ENCODE measurements around the gene RNU6-1. TPM values are rescaled to one million over a fixed set of nuclear protein-coding genes. Genes with fewer than 3 reads are reported as not detected.

The RNU6-1 gene
- total RNA-seq, 2 experiments from 2014 or later, result not detected

DNA sequence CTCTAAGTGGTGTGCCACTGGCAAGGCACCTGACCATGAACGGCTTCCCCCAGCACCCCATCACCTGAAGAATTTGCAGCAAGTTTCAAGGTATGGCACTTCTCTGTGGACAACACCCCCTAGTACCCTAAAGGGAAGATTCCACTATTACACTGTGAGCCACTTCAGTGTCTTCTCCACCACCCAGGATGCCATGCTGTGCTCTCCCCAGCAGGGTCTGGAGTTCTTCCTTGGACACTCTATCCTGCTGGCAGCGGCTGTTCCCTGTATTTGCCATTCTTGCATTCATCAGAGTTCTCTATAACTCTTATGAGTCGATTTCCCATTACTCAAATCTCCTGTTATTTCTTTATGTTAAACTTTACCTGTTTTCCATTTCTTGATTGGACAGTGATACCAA is 33.9 kb upstream of the RNU6-1 start:
- no peak overlapping the region for H3K4me2 ChIP-seq (ENCODE audit: low read length)
- ChIA-PET POLR2A (interaction anchor here (0.6 kb wide), 1 partner anchor 233 kb away, joined by 3 read pairs; no protein-coding TSS in a partner anchor), CTCF (ENCODE audit: unreplicated experiment) (no interaction called here)
- H3K4me3 ChIP-seq (ENCODE audit: low read depth, low read length, poor library complexity, severe bottlenecking), result no peak overlapping the region
- H3K4me1 ChIP-seq (ENCODE audit: insufficient read depth, low read length, poor library complexity, severe bottlenecking), result no peaks in the 10 kb centered on the region
- BruUV-seq (replicated peaks), result no TSS peak
- peaks cover 18% of the 10 kb centered on the region for H3K9me3 ChIP-seq (ENCODE audit: low read length)
- no peak overlapping the region for H3K27ac ChIP-seq (ENCODE audit: low read depth, low read length, poor library complexity, severe bottlenecking)
- H3K36me3 ChIP-seq (ENCODE audit: insufficient read depth, low read length), result no peaks in the 10 kb centered on the region
- intact Hi-C loops (cut with micrococcal nuclease; ENCODE audit: unreplicated experiment), result no loop called here
- no peaks in the 10 kb centered on the region for H4K20me1 ChIP-seq (ENCODE audit: insufficient read depth, low read length)
- H3K79me2 ChIP-seq (ENCODE audit: insufficient read depth, low read depth, low read length), result no peaks in the 10 kb centered on the region
- peaks cover 7% of the 10 kb centered on the region; the same call in 1 of the 2 replicates for H3K9me2 ChIP-seq (ENCODE audit: insufficient read depth, low read length)
- no peak overlapping the region for H2AFZ ChIP-seq (ENCODE audit: low read length)
- TF ChIP-seq, protein P1, sequence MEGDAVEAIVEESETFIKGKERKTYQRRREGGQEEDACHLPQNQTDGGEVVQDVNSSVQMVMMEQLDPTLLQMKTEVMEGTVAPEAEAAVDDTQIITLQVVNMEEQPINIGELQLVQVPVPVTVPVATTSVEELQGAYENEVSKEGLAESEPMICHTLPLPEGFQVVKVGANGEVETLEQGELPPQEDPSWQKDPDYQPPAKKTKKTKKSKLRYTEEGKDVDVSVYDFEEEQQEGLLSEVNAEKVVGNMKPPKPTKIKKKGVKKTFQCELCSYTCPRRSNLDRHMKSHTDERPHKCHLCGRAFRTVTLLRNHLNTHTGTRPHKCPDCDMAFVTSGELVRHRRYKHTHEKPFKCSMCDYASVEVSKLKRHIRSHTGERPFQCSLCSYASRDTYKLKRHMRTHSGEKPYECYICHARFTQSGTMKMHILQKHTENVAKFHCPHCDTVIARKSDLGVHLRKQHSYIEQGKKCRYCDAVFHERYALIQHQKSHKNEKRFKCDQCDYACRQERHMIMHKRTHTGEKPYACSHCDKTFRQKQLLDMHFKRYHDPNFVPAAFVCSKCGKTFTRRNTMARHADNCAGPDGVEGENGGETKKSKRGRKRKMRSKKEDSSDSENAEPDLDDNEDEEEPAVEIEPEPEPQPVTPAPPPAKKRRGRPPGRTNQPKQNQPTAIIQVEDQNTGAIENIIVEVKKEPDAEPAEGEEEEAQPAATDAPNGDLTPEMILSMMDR (conservative IDR thresholded peaks at IDR 0.05; ENCODE audit: low read length), result no peak
- TF ChIP-seq EZH2phosphoT487 (IDR thresholded peaks at IDR 0.05; ENCODE audit: borderline replicate concordance, low read depth, low read length), result no peak
- DNase-seq (ENCODE audit: low spot score), result no peak

GRCh38 chr15:67870868-67871408 is 31.1 kb upstream of the RNU6-1 start:
- intact Hi-C loops (cut with micrococcal nuclease; ENCODE audit: unreplicated experiment), result no loop called here
- H3K9me3 ChIP-seq (ENCODE audit: low read length), result peaks cover 18% of the 10 kb centered on the region
- no peak for TF ChIP-seq EZH2phosphoT487 (IDR thresholded peaks at IDR 0.05; ENCODE audit: borderline replicate concordance, low read depth, low read length)
- TF ChIP-seq, protein P1 (conservative IDR thresholded peaks at IDR 0.05; ENCODE audit: low read length), result no peak
- ChIA-PET POLR2A (no interaction called here), CTCF (ENCODE audit: unreplicated experiment) (no interaction called here)
- H3K4me1 ChIP-seq (ENCODE audit: insufficient read depth, low read length, poor library complexity, severe bottlenecking), result no peaks in the 10 kb centered on the region
- DNase-seq (ENCODE audit: low spot score), result no peak
- no peak overlapping the region for H3K27ac ChIP-seq (ENCODE audit: low read depth, low read length, poor library complexity, severe bottlenecking)
- BruUV-seq (replicated peaks), result no TSS peak
- no peak overlapping the region for H3K4me3 ChIP-seq (ENCODE audit: low read depth, low read length, poor library complexity, severe bottlenecking)
- no peaks in the 10 kb centered on the region for H3K36me3 ChIP-seq (ENCODE audit: insufficient read depth, low read length)
- no peaks in the 10 kb centered on the region for H3K79me2 ChIP-seq (ENCODE audit: insufficient read depth, low read depth, low read length)
- H4K20me1 ChIP-seq (ENCODE audit: insufficient read depth, low read length), result no peaks in the 10 kb centered on the region
- no peak overlapping the region for H3K4me2 ChIP-seq (ENCODE audit: low read length)
- no peak overlapping the region for H2AFZ ChIP-seq (ENCODE audit: low read length)
- peaks cover 7% of the 10 kb centered on the region; the same call in 1 of the 2 replicates for H3K9me2 ChIP-seq (ENCODE audit: insufficient read depth, low read length)

DNA sequence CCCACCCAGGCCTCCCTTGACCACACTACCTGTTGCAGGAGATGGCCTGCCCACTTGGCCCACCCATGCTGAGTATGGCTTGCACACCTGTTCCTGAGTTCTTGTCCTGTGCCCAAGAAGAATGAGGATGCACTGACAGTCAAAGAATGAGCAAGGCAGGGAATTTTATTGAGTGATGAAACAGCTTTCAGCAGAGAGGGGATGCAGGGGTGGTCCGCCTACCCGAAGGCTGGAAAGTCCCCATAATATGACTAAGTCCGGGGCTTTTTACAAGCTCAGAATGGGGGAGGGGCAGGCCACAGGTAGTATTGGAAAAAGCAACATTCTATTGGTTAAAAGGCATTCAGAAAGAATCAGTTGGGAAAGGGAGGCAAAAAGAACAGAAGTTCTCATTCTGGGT is 29.9 kb upstream of the RNU6-1 start:
- H2AFZ ChIP-seq (ENCODE audit: low read length), result no peak overlapping the region
- DNase-seq (ENCODE audit: low spot score), result no peak
- H3K36me3 ChIP-seq (ENCODE audit: insufficient read depth, low read length), result no peaks in the 10 kb centered on the region
- H3K9me3 ChIP-seq (ENCODE audit: low read length), result peaks cover 18% of the 10 kb centered on the region
- H3K4me3 ChIP-seq (ENCODE audit: low read depth, low read length, poor library complexity, severe bottlenecking), result no peak overlapping the region
- TF ChIP-seq, protein P1 (conservative IDR thresholded peaks at IDR 0.05; ENCODE audit: low read length), result no peak
- no peak for TF ChIP-seq EZH2phosphoT487 (IDR thresholded peaks at IDR 0.05; ENCODE audit: borderline replicate concordance, low read depth, low read length)
- peaks cover 7% of the 10 kb centered on the region; the same call in 1 of the 2 replicates for H3K9me2 ChIP-seq (ENCODE audit: insufficient read depth, low read length)
- H3K79me2 ChIP-seq (ENCODE audit: insufficient read depth, low read depth, low read length), result no peaks in the 10 kb centered on the region
- no TSS peak for BruUV-seq (replicated peaks)
- no peaks in the 10 kb centered on the region for H4K20me1 ChIP-seq (ENCODE audit: insufficient read depth, low read length)
- no peak overlapping the region for H3K4me2 ChIP-seq (ENCODE audit: low read length)
- intact Hi-C loops (cut with micrococcal nuclease; ENCODE audit: unreplicated experiment), result no loop called here
- ChIA-PET POLR2A (no interaction called here), CTCF (ENCODE audit: unreplicated experiment) (no interaction called here)
- no peaks in the 10 kb centered on the region for H3K4me1 ChIP-seq (ENCODE audit: insufficient read depth, low read length, poor library complexity, severe bottlenecking)
- H3K27ac ChIP-seq (ENCODE audit: low read depth, low read length, poor library complexity, severe bottlenecking), result no peak overlapping the region
